NK-92 (cell line): Measurements from ENCODE around the gene TMEM72.

Experiments
- DNase-seq: peaks from one replicate; lab custom pipeline; 2025; ENCODE audit not compliant: unreplicated experiment; lab: John Stamatoyannopoulos, UW

TMEM72 gene

DNA sequence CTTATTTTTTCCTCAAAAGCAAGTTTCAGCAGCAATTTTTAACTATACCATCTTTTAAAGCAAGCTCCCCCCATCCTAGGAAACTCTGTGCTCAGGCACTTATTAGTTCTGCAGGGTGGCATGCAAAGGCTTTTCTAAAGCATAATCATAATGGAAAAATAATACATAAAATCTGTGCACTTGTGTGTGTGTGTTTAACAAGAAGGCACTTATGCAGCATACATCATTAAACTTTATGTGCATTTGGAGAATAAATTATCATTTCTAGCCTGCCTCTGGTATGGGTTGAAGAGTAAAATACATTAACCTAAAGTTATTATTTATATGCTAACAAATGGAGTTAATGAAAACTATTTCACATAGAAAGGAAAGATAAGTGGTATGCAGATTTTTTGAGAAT is 42.9 kb downstream of the TMEM72 start:
- no peak for DNase-seq

DNA sequence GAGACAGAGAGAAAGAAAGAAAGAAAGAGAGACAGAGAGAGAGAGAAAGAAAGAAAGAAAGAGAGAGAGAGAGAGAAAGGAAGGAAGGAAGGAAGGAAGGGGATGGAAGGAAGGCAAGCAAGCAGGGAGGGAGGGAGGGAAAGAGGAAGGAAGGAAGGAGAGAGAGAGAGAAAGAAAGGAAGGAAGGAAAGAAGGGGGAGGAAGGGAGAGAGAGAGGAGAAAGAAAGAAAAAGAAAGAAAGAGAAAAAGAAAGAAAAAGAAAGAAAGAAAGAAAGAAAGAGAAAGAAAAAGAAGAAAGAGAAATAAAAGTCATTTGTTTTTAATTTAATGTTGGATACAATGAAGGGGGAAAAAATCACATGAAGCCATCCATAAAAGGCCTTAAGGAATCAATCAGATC is 43.8 kb downstream of the TMEM72 start:
- no peak for DNase-seq

DNA sequence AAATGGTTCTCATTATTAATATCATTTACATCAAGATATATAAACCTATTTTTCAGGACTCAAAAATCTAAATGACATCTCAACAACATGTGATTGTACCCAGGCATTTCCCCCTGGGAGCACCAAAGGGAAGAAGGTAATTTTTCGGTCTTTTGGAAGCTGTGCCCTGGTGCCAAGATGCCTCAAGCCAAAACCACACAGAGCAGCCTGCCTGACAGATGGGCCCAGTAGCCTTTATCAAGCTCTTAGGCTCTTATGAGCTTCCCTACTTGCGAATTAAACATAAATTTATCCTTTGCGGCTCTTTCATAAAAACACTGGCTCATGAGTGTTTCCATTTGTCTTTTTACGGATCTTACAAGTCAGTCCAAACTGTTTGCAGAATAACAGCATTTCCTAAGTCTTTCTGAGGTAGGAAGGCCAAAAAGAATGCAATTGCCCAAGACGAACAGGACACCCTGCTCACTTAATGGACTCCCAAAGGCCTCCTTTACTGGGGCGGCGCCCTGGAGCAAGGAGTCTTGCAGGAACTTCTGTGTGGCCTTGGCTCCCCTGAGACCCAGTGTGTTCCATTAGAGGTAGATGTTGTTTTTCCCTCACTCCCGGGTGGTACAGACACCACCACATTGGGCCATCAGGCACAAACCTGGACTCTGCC is 44.4 kb downstream of the TMEM72 start:
- no peak for DNase-seq

DNA sequence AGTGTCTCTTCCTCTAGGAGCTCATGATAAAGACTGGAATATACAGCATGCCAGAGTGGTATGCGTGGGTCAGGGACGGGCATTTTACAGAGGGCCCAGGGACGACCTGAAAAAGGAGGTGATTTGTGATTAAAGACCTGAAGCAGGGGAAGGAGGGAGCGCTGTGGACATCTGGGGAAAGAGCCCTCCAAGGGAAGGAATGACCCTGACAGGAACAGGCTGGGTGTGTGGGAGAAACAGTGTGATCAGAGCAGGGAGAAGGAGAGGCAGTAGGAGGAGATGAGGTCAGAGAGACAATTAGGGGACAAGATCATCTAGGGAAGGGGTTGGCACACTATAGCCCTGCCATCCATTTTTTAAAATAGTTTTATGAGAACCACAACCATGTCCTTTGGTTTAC is 45.1 kb downstream of the TMEM72 start:
- no peak for DNase-seq

DNA sequence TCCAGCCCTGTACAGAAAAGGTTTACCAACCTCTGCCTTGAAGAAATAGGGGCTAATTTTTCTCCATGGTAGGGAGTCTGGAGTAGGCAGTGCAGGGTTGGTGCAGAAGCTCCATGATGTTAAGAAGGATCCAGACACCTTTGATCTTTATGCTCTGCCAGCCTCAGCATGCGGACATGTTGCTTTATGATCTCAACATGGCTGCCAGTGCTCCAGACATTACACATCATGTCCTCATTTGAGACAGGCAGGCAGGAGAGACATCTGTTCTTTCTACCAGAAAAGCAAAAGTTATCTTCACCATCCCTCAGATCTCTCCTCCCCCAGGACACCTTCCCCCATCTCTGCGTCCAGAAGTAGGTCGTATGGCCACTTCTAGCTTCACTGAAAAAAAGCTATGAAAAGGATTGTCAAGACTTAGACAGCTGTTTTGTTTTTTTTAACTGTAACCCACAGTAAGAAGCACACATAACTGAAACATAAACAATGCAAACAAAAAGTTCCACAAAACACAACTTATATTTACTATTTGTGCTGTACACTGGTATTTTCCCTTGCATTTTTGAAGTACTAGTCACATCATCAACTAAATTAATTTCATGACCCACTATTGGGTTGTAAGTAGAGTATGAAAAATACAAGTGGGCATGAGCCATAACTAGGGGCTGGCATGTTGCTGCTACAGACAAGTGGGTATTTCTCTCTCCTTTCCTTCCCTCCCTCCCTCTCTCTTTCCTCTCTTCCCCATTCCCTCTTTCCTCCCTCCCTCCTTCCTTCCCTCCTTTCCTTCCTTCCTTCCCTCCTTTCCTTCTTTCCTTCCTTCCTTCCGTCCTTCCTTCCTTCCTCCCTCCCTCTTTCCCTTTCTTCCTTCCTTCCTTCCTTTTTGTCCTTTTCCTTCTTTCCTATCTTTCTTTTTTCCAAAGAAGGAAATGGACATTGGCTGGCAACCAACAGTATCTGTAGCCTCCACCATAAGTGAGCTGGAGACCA is 45.9 kb downstream of the TMEM72 start:
- no peak for DNase-seq

DNA sequence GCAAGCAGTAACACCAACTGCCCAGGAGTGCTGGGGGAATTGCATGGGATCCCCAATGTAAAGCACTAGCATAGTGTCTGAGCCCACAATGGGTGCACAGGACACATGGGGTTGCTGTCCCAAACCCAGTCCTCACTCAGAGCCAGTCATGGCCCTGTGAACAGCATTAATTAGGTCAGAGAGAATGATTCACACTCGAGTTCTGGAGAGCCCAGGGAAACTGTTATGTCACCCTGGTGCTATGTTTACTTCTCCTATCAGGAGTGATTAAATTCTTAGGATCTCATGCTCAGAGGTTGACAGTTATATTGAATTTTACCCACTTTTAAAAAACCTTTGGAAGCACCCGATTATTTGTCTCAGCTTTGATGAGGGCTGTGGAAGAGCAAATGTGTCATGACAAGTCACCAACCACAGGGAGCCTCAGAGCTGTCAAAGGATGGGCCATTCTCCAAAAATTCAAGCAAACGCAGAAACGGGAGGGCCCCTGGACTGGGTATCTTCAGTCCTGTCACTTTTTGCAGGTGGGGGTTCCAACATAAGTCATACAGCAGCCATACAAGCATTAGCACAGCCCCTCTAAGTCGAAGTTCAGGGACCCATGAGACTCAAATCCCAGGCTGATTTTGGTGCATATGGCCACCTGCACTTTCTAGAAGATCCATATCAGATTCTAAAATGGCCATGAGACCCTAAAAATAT is 47.2 kb downstream of the TMEM72 start:
- no peak for DNase-seq

DNA sequence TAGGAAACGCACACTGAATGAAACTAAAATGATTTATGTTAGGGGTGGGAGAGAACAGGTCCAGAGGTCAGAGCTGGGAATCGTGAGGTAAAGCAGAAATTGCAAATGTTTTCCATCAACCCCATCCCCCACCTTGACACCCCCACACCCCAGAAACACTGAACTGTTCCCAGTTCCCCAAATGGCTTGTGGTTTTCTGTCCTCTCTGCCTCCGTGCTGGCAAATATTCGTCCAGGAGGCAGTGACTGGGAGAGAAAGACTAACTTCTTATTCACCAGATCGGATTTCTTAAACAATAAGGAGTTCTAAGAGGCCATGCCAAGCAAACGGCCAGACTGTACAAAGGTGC is 47.7 kb downstream of the TMEM72 start:
- DNase-seq = no peak

DNA sequence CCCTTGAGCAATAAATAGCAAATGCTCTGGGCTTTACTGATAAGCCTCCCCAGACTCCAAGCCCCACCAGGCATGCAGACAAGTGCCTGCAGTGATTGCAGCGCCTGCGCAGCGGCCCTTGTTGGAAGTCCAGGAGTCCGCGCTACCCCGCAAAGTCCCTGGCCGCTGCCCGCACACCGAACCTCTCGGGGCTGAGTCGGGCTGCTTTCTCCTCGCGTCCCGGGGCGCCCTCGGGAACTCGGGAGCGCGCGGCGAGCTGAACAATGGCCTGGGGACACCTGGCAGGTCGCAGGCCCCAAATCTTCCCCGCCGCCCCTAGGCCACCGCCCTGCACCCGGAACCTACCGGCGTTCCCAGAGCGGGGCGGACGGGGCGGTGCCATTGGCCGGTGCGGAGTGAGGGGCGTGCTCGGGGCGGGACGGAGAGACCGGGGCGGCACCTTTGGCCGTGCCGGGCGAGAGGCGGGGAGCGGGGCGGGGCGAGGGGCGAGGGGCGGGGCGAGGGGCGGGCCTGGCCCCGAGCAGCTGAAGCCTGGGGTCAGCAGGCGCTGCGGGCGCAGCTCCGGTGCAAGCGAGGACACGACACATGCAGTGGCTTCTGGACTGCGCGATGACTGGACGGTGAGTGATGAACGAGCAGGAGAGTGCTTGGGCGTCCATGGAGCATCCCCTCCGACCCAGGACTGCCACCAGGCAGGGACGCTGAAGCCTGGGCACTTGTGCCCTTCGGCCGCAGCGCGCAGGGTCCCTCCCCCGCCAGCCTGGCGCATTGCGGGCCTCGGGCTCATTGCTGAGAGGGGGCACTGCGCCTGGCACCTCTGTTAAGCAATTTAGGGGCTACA is 48.3 kb downstream of the TMEM72 start, which contains the start of gene RASSF4:
Gene RASSF4, plus strand, starts transcription at position 556 of the 841 bp plus-strand sequence. CDS start 10,401 bp downstream, outside the sequence.
- peak; percentile 52 for DNase-seq

DNA sequence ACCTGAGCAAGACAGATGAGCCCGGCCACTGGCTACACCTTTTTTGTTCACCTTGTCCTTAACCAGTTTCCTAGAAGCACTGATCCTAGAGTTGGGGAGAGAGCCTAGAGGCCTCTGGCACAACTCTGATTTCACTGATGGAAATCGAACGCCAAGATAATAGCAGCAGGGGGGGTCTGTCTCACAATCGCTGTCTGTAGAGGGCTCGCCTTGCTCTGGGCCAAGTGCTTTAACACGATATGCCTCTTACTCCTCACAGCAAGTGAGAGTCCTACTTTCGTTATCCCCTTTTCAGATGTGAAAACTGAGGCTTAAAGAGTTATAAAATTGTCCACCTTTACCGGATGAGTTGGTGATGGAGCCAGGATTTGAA is 48.9 kb downstream of the TMEM72 start:
- DNase-seq = no peak

DNA sequence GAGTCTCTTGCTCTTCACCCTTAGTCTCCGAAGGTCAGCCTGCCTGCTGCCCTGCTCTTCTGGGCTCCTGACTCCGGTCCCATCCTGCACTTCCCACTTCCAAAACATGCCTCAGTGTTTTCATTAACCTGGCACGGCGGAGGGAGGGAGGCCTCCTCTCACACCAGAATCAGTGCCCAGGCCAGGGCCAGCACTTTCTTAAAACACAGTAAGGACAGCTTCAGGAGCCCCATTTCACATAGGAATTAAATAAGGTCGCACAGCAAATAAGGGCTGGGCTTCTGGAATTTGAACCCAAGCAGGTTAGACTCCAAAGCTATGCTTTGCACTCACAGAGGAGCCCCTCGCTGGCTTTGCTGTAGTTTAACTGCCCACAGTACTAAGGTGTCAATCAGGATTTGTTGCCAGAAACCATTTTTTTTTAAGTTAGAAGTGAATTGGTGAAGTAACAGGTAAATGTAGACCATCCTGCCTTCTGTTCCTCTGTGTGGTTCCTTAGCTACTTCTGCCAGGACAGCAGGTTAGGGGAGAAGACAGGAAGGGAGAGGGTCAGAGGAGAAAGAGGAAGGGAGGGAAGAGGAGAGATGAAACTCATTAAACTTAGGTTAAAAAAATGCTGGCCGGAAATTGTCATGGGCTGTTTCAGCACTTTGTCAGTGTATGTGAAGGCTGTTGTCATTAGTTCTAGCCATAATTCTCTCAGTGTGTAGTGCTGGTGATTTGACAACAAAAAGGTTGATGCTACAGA is 49.5 kb downstream of the TMEM72 start:
- no peak for DNase-seq

DNA sequence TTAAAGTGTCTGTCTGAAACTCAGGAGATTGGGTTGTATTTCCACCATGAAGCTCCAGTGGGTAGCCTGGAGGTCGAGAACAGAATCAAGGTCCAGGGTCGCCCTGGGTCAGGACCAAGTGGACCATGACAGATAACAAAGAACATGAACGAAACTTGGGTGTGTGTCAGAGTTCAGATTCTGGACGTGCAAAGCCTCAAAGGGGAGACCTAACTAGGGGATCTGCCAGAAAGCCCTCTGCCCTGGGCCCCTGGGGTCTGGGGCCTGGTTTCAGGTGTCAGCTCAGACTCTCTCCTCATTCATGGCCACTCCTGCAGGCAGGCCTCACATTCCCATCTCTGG is 50.1 kb downstream of the TMEM72 start:
- no peak for DNase-seq

DNA sequence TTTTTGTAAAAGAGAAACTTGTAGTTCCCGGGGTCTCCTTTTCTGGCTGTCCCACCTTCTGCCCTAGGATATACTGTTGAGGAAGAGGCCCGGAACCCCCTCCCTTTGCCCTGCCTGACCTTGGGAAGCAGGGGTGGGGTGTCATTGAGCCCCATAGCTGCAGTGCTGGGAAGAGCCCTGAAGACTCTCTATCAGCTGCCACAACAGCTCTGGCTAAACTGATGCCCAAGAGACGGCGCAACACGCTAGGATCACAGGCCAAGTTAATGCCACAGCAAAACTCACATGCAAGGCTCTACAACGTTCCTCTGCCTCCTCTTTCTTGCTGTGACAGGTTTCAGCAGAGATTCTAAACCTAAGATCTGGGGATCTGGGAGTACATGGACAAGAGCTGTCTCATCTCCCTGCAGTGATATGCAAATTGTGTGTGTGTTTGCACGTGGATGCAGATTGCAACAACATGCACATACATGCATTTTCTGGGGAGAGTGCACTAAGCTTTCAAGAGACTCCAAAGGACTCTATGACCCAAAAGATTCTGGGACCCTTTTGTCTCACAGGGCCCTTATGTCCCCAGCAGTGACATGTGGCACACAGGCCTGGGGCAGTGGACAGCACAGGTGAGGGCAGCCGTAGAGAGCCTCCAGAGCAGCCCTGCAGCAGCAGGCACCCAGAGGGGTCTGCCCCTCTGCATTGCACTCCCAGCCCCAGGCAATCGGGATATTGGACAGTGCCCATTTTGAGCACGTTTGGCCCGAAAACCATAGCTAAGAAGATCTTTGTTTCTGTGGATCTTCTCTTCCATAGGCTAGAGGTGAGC is 51.0 kb downstream of the TMEM72 start:
- DNase-seq = no peak

DNA sequence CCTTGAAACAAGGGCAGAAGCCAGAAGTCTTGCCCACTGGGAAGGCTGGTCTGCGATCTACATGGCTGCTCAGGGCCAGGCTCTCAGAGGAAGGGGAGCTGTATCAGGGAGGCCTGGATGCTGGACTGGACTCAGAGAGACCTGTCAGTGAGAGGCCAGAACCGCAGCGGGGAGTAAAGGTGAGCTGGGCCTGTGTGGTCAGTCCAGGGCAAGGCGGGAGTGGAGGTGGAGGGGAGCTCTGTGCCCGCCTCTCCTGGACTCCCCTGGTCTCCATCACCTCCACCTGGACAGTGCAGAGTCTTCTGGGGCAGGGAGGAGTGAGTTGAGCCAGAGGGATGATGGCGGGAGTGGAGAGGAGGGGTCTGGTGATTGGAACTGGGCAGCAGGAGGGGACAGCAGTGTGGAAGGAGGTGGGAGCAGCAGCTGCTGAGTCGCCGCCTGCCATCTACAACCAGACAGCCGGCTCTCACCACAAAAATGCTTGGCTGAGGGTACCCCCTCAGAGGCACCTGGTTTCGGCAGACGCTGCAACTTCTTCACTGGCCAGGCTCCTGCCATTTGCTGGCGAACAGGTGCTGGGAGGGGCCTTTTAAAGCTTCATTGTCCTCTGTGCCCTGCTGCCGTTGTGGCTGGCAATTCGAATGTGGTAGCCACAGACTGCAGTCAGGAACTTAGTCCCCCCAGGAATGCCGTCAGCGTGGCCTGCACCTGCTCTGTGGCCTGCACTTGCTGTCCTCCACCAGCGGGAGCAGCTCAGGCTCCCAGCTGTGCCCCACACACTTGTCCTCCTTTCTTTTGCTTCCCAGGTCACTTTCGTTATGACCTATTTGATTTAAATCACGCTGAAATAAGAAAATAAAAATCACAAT is 52.0 kb downstream of the TMEM72 start:
- DNase-seq = no peak

DNA sequence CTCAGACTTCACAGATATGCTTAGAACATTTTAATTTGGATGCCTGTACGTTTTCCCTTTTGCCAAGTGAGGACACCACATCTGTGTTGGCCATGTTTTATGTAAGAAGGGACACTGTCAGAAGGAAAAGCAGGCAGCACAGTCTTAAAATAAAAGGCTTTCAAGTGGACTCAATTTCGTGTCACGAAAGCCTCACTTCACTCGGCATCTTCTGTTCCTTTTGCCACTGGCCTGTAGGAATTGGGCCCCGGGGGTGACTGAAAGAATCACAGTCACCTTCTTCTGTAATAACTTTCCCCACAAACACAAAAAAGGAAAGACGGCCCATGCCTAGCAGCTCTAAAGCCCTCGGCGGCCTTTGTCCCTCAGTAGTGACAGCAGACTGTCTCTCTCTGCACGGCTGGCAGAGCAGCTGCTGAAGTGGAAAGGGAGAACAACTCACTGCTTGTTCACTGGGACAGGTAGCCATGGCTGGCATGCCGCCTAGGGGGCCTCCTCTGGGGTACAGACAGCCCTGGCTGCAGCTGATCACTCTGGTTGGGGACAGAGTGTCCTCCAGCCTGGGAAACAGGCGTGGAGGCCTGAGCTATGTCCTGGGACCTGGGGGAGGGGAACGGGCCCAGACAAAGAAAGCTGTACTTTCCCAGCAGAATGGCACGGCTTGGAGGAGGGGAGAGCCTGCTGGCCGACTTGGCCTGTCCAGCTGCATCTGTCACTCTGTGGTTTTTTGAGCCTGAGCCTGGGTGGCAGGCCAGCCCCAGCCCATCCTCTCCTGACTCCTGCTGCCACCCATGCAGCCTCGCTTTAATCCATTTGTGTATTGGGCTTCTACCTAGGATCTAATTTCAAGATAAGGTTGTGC is 52.9 kb downstream of the TMEM72 start:
- no peak for DNase-seq

DNA sequence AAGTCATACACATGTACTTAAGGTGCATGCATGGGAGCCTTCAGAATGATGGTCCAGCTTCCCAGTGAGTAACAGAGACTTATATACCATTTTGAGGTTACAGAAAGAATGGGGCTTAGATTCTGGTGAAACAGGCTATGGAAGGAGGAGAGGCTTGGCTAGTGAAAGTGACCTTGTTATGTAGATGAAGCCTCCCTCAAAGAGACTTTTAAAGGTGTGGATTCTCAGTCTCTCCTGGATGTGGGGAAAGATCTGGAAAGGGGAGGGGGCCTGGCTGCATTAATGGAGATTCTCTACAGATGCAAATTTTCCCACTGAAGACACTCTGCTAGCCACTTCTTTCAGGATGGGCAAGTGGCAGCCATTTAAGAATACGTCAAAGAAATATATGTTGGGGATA is 54.0 kb downstream of the TMEM72 start:
- DNase-seq = no peak

DNA sequence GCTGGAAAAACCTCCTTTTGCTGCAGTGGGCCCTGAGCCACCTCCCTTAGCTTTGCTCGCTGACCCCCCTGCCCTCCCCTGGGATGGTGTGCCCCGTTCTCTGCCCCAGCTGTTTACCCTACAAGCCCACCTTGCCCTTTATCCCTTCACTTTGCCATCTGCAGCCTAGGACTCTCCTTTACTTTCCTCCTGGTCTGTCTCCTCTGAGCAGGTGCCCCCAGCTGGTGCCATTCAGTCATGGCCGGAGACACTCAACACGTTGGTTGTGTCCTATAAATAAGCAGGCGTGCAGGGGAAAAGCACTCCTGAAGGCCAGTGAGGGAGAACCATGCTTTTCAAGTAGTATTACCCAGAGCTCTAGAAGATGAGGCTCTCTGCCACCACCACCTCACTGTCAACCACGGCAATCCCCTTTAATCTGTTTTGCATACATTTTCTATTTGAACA is 54.5 kb downstream of the TMEM72 start:
- DNase-seq = no peak

DNA sequence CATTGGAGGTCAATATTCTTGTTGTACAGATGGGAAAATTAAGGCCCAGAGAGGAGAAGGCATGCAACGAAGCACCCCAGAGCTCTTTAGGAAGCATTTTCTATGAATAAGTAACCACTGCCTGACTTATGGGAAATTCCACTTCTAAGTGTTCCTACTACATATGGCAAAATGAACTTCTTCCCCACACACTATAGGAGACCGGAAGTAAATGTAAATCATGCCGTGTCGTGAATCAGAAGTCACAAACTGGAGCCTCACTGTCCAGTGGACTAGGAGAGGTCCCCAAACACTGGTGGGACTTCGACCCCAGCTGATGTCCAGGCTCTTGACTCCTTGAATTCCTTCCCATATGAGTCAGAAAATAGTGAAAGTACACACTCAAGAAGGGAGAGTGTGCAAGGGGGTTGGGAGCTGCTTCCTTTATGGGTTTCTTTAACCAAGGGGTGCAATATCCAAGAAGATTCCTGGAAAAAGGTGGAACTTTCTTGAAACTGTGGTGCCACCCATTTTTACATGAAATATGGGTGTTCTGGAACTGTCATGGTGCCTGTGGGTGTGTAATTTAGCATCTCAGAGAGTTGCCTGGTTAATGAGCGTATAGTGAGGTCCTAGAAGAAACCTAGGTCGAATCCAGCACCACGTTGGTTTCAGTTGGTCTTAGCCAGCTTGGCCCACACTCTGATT is 55.1 kb downstream of the TMEM72 start:
- no peak for DNase-seq
